Ecto neural progenitor cell (in vitro differentiated cells): Measurements from ENCODE around the gene BMERB1.

Source experiments
- DNase-seq: peaks from one replicate; pipeline ENCODE4 v3.0.0-alpha.2; 2018; ENCODE audit warnings: low spot score

Gene BMERB1

DNA sequence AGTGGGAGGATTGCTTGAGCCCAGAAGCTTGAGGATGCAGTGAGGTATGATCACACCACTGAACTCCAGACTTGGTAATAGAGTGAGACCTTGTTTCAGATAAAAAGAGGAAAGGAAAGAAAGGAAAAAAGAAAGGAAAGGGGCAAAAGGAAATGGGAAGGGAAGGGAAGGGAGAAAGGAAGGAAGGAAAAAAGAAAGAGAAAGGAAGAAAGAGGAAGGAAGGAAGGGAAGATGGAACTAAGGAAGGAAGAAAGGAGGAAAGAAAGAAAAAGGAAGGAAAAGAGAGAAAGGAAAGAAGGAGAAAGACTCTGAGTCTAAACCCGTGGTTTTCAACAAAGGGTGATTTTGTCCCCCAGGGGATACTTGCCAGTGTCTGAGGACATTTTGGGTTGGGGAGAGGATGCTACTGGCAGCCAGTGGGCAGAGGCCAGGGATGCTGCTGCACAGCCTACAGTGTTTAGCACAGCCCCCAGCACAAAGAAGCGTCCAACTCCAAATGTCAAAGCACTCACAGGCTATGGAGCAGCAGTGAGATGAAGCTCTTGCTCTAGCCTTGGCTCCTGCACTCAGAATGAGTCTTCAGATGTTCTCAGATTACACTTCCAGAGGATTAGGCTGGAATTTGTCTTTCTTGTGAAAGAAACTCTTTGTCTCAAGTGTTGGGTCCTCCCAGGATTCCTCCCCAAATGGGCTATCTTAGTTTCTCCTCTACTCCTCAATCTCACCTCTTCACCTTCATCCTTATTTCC lies 64.2 kb downstream of the BMERB1 start:
- DNase-seq: no peak

GRCh38 chr16:15502041-15502725 lies 67.8 kb downstream of the BMERB1 start:
- no peak for DNase-seq

GRCh38 chr16:15506441-15506840 lies 72.1 kb downstream of the BMERB1 start:
- DNase-seq: no peak

DNA sequence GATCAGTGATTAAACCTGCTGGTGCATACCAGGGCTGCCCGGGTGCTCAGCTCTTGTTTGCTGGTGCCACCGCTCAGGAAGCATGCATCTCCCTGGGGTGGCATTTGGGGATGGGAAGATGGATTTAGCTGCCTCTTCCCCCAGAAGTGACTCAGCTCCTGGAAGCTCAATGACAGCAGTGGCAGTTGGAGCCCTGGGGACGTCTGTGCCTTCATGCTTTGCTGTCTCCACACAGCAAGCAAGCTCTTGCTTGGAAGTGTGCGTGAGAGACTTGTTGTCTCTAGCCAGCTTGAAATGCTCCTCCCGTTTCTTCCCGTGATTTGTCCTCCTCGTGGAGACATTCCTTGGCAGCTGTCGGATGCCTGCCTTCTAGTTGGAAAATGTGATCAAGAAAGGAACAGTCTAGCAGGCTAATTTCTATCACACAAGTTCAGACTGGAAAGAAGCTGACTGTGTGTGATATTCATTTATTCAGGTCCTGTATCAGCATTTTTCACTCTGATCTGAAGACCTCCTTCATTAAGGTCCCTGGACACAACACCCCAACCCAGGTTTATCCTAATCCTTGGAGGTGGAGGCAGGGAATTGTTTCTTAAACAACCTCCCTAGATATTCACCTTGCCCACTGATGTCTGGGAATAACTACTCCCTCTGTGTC lies 73.0 kb downstream of the BMERB1 start:
- DNase-seq: no peak

- no peak for DNase-seq
Measured at GRCh38 chr16:15507959-15508627, 73.7 kb downstream of the BMERB1 start.

DNA sequence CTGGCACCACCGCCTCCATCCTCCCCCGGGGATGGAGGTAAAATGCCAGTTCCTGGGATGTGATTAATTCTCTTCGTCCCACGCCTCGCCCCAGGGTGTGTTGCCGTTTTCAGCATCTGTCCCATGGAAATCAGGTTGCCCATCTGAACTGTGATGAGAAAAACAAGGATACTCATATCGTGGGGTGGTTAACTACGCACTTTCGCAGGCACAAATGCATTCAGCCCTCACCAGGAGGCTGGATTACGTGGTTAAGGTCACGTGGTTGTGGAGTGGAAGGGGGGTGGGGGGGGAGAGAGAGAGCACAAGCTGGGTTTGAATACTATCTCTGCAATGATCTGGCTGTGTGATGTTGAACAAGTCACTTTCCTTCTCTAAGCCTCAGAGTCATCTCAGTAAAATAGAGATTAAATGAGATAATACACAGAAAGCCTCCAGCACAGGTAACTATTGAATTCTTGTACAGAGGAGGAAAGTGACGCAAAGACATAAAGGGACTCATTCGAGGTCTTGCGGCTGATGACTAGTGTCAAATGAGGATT lies 74.7 kb downstream of the BMERB1 start:
- no peak for DNase-seq

GRCh38 chr16:15509593-15510535 lies 75.5 kb downstream of the BMERB1 start:
- no peak for DNase-seq

DNA sequence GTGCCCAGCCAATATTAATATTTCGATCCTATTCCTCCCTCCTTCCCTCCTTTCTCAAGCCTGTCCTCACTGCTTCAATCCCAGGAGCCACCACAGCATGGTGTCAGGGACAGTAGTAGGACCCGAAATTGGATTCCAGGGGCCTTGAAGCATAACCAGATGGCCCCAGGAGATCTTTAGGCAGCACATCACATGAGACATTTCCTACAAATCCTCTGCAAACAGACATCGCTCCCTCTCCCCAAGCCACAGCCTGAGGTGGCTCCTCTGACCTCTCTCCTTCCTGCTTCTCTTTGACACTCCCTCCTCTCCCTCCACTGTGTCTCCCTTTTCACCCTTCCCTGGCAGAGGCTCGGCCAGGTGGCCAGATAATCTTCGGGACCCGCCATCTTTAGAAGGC lies 76.6 kb downstream of the BMERB1 start:
- DNase-seq: no peak

GRCh38 chr16:15511759-15512487 lies 77.5 kb downstream of the BMERB1 start:
- no peak for DNase-seq

GRCh38 chr16:15513156-15513555 lies 78.8 kb downstream of the BMERB1 start:
- no peak for DNase-seq

- no peak for DNase-seq
Measured at GRCh38 chr16:15515992-15516391, 81.6 kb downstream of the BMERB1 start.

DNA sequence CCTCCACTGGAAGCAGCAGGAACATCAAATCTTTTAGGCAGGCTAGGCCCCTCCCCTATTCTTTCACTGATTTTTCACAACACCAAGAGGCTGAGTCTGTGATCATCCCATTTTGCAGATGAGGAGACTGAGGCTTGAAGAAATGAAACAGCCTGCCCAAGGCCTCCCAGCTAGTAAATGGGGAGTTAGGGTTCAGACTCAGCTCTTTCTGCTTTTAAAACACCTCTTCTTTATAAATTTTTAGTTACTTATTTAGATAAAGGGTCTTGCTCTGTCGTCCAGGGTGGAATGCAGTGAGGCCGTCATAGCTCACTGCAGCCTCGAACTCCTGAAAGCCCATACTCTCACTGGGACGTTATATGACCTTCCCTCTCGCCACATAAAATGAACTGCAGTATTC lies 82.2 kb downstream of the BMERB1 start:
- DNase-seq: no peak

DNA sequence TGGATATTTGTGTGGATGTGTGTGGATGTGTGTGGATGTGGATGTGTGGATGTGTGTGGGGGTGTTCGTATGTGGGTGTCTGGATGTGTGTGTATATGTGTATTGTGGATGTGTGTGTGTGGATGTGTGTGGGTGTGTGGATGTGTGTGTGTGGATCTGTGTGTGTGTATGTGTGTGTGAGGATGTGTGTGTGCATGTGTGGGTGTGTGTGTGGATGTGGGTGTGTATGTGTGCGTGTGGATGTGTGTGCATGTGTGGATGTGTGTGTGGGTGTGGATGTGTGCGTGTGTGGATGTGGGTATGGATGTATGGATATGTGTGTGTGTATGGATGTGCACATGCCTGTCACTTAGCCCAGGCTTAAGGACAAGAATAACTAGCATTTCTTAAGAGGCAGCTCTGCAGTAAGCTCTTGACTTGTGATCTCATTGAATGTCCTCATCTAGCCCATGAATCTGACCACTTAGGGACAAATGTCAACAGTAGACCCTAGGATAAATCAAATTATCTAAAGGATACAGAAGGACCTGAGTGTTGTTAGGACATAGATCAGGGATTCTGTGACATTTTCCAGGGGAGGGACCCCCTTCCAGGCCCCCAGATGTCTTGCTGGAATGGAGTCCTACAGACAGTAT lies 83.5 kb downstream of the BMERB1 start:
- no peak for DNase-seq

GRCh38 chr16:15518381-15519351 lies 84.3 kb downstream of the BMERB1 start:
- no peak for DNase-seq

- DNase-seq: no peak
Measured at GRCh38 chr16:15519790-15520189, 85.4 kb downstream of the BMERB1 start.

DNA sequence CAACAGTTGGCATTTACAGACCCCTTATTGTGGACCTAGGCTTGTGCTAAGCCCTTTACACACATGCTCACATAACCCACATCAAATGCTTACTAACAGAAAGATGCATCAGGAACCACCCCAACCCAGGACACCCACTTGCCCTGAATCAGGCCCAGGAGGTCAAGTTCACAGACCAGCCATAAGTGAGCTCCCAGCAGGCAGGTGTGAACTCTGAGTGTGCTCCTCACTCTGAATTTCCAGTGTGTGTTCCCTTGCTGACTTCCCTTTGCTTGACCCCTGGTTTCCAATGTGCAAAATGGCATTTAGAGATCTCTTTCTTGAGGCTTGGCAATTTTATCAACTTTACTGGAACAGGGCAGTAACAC lies 87.0 kb downstream of the BMERB1 start:
- no peak for DNase-seq

DNA sequence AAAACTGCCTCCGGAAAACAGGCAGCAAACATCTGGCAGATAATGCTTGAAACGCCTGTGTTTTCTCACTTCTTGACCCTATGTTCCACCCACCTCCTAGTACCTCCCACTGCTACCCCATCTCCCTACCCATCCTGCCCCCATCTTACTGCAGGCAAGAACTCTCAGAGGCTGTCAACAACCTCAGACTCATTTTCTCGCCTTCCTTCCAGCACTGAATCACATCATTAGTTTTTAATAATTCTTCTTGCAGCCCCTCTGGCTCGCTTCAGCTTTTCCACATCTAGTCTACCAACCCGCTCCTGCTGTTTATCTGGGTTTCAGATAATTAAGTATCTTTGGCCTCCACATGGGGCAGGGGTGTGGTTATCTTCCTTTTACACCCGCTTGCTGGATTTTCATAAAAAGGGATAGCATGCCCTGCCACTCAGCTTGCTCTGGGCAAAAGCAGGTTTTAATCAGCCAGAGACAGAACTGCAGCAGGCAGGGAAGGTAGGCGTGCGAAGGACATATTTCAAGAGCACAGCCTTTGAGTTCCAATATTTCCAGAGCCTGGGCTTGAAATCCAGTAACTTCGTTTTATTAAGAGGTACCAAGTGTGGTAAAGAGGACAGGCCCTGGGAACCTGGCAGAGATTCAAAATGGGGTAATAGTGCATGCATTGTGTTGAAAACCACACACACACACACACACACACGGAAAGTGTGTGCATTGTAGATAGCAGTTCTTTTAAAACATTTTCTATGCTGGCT lies 87.5 kb downstream of the BMERB1 start:
- no peak for DNase-seq

DNA sequence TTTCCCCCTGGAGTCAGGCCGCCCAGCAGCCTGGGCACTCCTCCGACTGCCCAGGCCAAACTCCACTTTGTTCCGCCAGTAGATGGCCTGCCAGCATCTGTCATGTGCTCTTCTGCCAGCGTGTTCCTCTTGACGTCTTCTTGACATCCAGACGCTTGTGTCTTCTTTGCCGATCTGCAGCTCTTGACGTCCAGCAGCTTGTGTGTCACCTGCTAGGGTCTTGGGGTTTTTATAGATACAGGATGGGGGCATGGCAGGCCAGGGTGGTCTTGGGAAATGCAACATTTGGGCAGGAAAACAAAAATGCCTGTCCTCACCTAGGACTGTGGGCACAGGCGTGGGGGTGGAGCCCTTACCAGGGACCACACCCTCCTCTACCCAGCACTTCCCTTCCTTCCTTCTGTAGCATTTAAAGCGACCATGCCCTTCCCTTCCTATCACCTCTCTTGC lies 88.7 kb downstream of the BMERB1 start:
- DNase-seq: no peak
